ENCODE results near the gene CLK2. TPM values are rescaled to one million over a fixed set of nuclear protein-coding genes. Genes with fewer than 3 reads are reported as not detected.

CLK2 gene
- total RNA-seq: 10 to 100 TPM; 31.7 to 66.4 TPM

DNA sequence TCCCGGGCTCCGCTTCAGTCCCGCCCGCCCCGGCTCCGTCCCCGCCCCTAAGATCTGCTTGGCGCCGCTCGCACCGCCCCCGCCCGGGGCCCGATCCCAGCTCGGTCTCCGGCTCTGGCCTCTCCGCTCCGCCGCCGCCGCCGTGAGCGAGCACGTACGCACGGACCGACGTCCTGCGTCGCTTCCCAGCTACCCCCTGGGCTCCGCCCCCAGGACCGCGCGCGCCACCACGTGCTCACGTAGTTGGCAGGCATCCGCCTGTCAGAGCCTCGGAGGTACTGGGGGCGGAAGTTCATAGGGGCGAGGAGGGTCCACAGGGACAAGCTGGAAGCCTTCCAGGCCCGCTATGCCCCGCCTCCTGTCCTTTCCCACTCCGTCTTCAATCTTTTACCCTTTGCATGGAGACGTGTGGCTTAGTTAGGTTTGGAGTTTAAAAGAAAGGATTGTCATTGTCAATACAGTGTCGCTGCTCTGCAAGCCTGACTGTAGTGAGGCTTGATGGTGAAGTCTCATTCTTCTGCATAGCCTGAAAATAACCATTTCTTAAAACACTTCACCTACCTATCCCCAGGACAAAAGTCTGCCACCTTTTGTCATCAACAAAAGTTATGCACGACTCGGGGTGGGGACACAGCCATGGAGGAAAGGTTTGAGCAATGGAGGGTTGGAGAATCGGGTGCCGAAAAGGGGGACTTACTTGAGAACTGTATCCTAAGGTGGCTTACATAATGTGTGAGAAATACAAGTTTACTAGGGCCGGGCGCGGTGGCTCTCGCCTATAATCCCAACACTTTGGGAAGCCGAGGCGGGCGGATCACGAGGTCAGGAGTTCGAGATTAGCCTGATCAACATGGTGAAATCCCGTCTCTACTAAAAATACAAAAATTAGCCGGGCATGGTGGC, at the start of gene CLK2:
TSS of gene CLK2 (minus strand) at position 162 of the 903 bp plus-strand sequence. CDS start 2,527 bp downstream, outside the sequence.
- H3K9me3 ChIP-seq: no peaks in the 10 kb centered on the region

DNA sequence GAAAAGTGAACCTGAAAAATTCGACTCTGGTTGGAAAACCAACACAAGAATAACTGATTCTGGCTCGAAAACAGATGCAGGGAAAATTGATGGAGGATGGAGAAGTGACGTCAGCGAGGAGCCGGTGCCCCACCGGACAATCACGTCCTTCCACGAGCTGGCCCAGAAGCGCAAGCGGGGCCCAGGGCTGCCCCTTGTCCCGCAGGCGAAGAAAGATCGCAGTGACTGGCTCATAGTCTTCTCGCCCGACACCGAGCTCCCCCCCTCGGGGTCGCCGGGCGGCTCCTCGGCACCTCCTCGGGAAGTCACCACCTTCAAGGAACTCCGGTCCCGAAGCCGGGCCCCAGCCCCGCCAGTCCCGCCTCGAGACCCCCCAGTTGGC, 49.3 kb upstream of the CLK2 start:
- Histone ChIP-seq H3K4me3 (peak overlapping the region; percentile 83), H3K9ac (ENCODE audit: low read depth in 2 of 2, low read length in 2 of 2) (peak overlapping the region; percentile 71 to 73), H3K4me1 (peaks cover 20% of the 10 kb centered on the region), H3K9me3 (no peaks in the 10 kb centered on the region), H3K36me3 (no peaks in the 10 kb centered on the region), H3K27ac (peak overlapping the region; percentile 96), H3K27me3 (no peaks in the 10 kb centered on the region)
- intact Hi-C loops (cut with DNase I): loop anchor here (5.0 kb wide), 2 partner anchors 45 to 70 kb away; partner anchors contain the start of gene HCN3
- DNase-seq: peak; percentile 41
- TF ChIP-seq, protein P1, sequence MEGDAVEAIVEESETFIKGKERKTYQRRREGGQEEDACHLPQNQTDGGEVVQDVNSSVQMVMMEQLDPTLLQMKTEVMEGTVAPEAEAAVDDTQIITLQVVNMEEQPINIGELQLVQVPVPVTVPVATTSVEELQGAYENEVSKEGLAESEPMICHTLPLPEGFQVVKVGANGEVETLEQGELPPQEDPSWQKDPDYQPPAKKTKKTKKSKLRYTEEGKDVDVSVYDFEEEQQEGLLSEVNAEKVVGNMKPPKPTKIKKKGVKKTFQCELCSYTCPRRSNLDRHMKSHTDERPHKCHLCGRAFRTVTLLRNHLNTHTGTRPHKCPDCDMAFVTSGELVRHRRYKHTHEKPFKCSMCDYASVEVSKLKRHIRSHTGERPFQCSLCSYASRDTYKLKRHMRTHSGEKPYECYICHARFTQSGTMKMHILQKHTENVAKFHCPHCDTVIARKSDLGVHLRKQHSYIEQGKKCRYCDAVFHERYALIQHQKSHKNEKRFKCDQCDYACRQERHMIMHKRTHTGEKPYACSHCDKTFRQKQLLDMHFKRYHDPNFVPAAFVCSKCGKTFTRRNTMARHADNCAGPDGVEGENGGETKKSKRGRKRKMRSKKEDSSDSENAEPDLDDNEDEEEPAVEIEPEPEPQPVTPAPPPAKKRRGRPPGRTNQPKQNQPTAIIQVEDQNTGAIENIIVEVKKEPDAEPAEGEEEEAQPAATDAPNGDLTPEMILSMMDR (IDR thresholded peaks at IDR 0.05): no peak

More for the DNA sequence above, at the start of gene CLK2:
- TF ChIP-seq, protein P1 (IDR thresholded peaks at IDR 0.05): no peak
- H3K27me3 ChIP-seq: no peaks in the 10 kb centered on the region
- peaks cover 8% of the 10 kb centered on the region for H3K36me3 ChIP-seq
- no peaks in the 10 kb centered on the region for H3K4me1 ChIP-seq
- intact Hi-C loops (cut with DNase I): no loop called here
- peak within 1 kb of the TSS; percentile 93 for H3K27ac ChIP-seq
- DNase-seq: peak; percentile 97
- H3K9ac ChIP-seq (ENCODE audit: low read depth in 2 of 2, low read length in 2 of 2): peak within 1 kb of the TSS; percentile 70 to 91
- peak within 1 kb of the TSS; percentile 57 for H3K4me3 ChIP-seq

DNA sequence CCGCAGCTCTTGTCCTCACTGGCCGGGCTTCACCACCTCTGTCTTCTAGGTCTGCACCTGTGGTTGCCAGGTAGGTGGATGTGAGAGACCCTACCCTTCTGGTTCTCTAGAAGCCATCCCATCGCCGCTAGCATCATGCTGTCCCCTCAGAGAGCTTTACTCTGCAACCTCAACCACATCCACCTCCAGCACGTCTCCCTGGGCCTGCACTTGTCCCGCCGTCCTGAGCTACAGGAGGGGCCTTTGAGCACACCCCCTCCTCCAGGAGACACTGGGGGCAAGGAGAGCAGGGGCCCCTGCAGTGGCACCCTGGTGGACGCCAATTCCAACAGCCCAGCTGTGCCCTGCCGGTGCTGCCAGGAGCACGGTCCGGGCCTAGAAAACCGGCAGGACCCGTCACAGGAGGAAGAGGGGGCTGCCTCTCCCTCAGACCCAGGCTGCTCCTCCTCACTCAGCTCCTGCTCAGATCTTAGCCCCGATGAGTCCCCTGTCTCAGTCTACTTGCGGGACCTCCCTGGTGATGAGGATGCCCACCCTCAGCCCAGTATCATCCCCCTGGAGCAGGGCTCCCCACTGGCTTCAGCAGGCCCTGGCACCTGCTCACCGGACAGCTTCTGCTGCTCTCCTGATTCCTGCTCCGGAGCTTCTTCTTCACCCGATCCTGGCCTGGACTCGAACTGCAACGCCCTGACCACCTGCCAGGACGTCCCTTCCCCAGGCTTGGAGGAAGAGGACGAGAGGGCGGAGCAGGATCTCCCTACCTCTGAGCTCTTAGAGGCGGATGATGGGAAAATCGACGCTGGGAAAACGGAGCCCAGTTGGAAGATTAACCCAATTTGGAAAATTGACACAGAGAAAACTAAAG, 48.6 kb upstream of the CLK2 start:
- Histone ChIP-seq H3K36me3 (no peaks in the 10 kb centered on the region), H3K27me3 (no peaks in the 10 kb centered on the region), H3K9me3 (no peaks in the 10 kb centered on the region), H3K27ac (peak overlapping the region; percentile 96), H3K9ac (ENCODE audit: low read depth in 2 of 2, low read length in 2 of 2) (peak overlapping the region; percentile 57 to 71), H3K4me3 (peak overlapping the region; percentile 83), H3K4me1 (peaks cover 20% of the 10 kb centered on the region)
- peak; percentile 41 for DNase-seq
- intact Hi-C loops (cut with DNase I): loop anchor here (5.0 kb wide), 2 partner anchors 45 to 70 kb away; partner anchors contain the start of gene HCN3
- TF ChIP-seq, protein P1 (IDR thresholded peaks at IDR 0.05): no peak

DNA sequence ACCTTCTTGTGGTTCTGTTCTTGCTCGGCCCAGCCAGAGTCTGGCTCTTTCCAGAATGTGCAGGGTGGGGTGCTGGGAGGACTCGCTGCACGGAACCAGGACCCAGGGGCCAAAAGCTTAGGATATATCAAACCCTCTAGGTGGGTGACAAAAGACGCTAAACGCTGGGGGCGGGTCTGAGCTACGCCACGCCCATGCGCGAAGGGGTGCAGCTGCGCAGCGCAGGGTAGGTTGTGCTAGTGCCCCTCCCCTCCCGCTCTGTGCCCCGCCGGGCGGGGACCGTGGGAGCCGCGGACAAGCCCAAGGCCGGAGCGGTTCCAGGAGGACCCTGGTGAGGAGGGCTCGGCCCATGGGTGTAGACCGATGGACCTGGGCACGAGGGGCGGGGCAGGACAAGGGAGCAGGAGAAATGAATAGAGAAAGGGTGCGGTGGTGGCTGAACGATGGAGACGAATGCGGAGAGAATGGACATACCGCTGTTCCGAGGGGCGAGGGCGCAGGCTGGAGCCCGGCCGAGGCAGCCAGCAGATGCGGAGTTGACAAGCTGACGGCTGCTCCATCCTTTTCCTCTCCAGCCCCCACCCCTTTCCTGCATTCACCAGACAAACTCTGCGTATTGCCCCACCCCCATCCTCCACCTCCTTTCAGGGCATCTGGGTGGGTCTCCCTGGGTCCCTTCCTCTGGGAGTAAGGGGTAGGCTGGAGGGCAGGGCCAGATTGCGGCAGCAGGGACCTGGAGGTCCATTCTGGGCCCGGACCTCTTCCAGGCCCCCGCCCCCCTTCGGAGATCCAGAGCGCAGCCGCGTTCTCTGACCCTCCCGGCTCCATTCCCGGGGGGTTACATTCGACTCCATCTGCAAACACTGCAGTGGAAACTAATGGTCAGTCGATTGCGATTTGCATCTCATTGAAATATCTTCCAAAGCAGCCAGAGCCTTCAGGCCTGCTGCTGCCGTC, 47.6 kb upstream of the CLK2 start, which contains the start of gene RUSC1:
TSS of gene RUSC1 (plus strand) at position 234 of the 957 bp plus-strand sequence. CDS start 880 bp downstream, outside the sequence.
- H3K9ac ChIP-seq (ENCODE audit: low read depth in 2 of 2, low read length in 2 of 2): peak within 1 kb of the TSS; percentile 66 to 71
- H3K4me3 ChIP-seq: peak within 1 kb of the TSS; percentile 83
- H3K36me3 ChIP-seq: no peaks in the 10 kb centered on the region
- no peaks in the 10 kb centered on the region for H3K27me3 ChIP-seq
- no peaks in the 10 kb centered on the region for H3K9me3 ChIP-seq
- peak within 1 kb of the TSS; percentile 96 for H3K27ac ChIP-seq
- peak; percentile 92 for DNase-seq
- TF ChIP-seq, protein P1 (IDR thresholded peaks at IDR 0.05): no peak
- peaks cover 20% of the 10 kb centered on the region for H3K4me1 ChIP-seq
- intact Hi-C loops (cut with DNase I): loop anchor here (5.0 kb wide), 2 partner anchors 44 to 69 kb away; partner anchors contain the start of gene HCN3
